Effector CD4-positive, alpha-beta T cell (primary cell): ENCODE data around the gene ITGB6. TPM values are rescaled to one million over a fixed set of nuclear protein-coding genes. Genes with fewer than 3 reads are reported as not detected.

Experiments used
- DNase-seq: peaks from one replicate; pipeline ENCODE4 v3.0.0-alpha.2; 2020
- total RNA-seq: gene quantifications from one replicate; lab custom pipeline; 2026; lab: John Stamatoyannopoulos, UW

ITGB6 gene, protein sequence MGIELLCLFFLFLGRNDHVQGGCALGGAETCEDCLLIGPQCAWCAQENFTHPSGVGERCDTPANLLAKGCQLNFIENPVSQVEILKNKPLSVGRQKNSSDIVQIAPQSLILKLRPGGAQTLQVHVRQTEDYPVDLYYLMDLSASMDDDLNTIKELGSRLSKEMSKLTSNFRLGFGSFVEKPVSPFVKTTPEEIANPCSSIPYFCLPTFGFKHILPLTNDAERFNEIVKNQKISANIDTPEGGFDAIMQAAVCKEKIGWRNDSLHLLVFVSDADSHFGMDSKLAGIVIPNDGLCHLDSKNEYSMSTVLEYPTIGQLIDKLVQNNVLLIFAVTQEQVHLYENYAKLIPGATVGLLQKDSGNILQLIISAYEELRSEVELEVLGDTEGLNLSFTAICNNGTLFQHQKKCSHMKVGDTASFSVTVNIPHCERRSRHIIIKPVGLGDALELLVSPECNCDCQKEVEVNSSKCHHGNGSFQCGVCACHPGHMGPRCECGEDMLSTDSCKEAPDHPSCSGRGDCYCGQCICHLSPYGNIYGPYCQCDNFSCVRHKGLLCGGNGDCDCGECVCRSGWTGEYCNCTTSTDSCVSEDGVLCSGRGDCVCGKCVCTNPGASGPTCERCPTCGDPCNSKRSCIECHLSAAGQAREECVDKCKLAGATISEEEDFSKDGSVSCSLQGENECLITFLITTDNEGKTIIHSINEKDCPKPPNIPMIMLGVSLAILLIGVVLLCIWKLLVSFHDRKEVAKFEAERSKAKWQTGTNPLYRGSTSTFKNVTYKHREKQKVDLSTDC
- not detected for total RNA-seq

DNA sequence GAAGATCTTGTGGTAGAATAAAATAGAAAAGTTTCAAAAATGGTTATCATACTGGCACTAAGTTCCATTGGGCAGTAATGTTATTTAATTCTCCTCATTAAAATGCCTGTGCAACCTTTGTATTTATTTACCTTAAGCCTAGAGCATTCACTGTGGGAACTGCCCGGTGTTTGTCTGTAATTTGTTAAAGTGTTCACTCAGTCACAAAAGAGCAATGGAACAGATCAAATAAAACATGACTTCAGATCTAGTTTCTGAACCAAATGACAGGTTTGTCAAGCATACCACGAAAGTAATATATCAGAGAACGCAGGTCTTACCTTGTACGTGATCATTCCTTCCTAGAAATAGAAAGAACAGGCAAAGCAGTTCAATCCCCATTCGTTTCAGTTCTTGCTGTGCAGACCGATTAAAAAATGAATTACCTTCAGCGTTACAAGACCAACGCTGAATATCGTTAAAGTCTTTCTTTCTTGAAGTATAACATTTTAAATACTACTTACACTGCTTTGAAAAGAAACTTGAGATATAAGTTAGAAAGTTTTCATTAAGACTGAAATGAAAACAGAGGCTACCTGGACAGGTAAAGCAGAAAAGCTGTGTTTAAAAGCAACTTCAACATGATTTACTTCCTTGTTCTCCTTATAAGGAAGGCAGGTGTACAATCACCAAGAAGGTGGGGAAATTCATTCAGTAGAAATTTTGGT is at the start of gene ITGB6:
Gene ITGB6, minus strand, starts transcription at position 590 of the 707 bp plus-strand sequence. Its CDS starts 209 bp downstream, at position 381.
- no peak for DNase-seq

DNA sequence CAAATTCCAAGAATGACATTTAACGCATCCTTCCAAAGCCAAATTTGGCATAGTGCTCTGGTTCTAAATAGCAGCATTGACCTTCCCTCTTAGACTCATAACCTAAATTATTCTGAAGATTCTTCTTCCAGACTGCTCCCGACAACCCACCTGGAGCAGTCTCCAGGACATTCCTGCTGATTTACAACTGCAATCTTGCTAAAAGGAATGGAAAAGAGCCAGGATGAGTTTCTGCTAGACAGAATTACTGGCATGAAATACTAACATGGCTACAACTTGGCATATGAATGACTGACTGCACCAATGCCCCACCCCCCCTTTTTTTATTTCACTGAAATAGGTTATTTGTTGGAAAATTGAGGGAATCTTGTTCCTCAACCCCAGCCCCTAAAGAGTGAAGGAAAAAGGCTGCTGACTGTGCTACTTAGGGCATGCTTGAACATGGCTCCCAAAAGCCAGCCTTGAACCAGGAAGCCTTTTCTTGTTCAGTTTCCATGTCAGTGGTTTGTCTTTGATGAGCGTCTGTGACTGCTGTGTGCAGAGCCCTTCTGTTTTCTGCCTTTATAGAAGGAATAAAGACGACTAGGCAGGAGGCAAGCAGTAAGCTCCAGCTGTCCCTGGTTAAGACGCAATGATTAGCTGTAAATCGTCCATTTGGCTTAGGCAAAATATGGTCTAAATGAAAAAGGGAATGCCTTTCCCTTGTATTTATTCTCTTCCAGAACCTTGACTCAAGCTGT is 47.4 kb upstream of the ITGB6 start:
- no peak for DNase-seq

DNA sequence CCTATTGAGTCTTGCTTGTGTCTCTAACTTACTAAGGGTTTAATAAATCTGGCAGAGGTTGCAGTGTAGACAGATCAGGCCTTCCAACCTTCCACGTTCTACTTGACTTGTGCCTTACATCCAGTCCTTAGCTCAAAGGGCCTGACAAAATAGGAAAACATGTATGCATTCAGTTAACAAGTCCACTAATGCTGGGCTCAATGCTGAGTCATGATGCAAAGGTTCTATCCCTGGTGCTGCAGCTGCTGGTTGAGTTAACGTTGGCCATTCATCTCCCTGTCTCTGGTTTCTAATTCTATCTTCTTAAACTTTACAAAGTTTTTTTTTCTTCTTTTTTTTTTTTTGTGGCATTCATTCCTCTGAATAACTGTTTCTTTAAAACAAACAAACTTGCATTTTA is 46.3 kb upstream of the ITGB6 start:
- no peak for DNase-seq

DNA sequence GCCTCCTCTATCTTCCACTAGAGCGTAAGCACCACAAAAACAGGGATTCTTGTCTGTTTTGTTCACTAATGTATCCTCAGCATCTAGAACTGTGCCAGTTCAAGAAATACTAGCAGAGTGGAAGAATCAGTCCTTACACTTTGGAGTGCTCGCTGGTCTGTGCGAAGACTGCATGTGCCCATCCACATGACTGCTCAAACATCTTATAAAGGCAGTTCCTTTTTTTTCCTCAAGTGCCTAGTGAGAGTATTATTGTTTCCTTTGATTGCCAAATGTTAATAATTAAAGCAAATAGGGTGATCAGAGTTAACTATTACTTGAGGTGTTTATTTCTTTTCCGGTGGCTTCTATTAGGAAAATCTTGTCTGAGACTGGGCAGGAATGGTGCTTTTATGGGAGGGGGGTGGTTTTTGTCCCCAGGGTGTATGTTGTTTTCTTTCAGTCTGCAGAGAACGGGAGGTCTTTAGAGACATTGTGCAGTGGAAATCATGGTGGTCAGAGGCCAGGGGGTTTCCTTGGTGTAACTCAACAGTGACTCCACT is 45.6 kb upstream of the ITGB6 start:
- DNase-seq = no peak

DNA sequence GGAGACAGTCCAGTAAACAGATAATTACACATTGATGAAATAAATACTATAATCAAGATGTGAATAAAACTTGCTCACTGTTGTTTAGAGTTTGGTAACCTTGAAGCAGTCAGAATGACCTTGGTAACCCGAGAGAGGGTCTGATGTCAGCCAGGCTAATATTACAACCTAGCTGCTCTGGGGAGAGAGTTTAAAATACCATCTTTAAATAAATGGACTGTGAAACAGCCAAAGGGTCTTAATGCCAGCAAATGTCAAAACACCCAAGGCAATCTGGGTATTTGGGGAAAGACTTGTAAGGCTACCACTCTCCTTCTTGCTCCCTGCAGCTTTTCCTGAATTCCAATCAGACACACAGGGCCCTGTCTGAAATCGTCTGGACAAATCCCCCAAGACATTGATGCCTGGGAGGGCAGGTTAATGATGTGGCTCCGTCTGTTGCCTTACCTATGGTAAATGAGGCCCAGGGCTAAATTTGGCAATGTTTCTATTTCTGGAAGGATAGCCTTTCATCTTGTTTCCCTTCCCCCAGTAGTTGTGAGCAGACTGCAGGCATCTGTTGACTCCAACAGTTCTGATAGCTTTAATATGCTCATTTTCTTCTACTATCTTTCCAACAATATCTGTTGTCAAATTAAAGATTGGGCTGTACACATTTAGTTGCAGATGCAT is 43.0 kb upstream of the ITGB6 start:
- DNase-seq = no peak

DNA sequence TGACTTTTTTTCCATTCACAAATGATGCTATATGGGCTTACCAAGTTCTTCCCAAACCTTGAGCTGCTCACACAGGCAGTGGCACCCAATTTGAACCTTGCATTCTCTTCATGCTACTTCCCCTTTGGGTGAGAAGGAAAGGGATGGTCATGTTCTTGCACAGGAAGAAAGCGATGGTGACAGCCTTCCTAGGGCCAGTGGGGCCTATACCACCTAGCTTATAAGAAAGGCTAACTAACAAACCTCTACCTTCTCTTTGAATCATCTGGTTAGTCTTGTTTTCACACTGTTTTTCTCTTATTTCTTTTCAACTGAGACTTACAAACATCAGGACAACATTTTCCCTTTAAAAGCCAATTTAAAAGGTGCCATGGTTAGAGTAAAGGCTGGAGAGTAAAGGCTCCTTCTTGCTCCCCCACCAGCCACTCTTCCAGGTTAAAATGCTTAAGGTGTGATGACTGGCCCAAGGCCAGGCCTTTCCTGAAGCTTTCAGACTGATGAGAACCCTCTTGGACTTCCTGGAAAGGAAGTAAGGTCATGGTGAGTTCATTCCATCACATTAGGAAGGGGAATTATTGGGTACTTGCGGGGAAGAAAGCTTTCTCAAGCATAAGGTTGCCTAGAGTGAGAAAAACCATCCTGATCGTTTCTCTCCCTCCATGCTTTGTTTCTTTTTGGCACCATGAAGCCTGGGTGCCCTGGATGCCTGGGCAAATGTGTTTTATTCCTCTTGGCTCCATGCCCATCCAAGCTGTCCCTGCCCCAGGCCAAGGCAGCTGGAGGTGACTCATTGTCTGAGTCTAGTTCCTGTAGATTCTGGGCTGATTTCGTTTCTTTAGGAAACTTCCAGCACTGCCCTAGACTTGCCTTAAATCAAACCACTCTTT is 41.4 kb upstream of the ITGB6 start:
- no peak for DNase-seq

DNA sequence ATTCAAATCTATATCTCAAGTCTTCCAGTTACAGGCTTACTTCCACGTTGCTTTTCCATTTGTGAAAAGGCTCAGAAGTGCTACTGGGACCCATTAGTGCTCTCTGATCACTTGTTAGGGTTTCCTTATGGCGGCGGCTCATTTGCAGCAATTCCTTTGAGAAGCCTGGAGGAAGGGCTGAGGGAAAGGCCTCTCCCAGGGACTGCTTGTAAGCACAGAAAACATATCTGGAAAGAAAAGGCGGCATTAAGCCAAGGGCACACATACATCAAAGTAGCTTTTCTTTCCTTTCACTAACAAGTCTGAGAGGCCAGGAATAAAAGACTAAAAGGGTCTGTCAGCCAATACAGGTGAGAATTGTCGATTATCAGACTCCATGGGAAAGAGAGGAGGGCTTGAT is 39.4 kb upstream of the ITGB6 start:
- no peak for DNase-seq

DNA sequence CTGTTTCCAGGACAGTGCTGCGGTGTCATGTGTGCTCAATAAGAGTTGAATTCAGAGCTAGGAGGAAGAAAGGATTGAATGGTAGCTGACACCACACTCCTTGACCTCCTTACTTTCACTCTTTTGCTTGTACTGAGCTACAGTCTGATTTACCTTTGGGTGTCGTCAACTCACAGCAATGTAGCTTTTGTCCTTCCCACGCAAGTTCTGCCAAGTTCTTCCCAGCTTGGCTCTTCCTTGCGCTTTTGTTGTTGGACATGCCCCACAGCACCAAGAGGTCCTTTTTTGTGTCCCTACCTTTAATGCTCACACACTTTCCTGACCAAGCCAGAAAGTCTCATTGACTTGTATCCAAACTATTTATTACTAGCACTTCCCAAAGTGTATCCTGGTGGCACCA is 38.3 kb upstream of the ITGB6 start:
- DNase-seq = no peak

DNA sequence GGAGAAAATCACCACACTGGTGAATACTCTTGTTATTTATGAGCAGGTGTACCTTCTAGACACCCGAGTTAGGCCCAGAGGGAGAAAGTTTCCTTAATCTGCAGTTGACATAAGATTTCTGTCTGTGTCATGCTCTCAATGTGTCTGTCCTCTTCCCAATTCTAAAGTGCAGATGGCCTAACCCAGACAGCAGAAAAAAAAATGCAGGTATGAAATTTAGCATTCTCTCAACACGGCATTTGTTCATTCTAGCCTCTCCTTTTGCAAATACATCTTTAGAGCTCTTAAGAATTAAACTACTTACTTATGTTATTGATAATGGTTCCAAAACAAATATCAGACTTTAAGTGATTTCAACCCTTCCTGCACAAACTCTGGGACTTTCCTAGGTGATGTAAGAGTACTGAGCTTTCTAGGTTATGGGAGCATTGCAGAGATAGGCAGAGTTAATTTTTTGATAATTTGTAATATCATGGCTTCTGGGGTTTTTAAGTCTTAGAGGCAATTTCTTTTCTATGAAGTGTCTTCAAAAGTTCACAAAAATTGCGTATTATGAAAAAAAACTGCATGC is 32.9 kb upstream of the ITGB6 start:
- DNase-seq = no peak

DNA sequence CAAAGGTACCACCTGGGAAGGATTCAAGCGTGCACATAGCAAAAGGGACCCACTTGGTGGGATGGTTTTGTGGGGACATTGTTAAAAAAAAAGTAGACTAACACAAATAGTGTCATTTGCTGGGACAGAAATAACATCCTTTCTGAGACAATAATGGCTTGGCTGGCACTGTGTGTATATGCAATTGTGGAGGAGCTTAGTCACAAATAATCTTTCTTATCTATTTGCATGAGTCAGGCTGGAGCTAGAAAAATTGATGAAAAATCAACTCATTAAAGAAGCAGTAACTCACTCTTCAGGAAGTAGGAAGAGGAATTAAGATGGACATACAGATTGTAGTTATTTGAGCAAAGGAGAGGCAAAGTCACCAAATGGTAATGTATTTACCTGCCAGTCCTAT is 29.5 kb upstream of the ITGB6 start:
- DNase-seq = no peak

DNA sequence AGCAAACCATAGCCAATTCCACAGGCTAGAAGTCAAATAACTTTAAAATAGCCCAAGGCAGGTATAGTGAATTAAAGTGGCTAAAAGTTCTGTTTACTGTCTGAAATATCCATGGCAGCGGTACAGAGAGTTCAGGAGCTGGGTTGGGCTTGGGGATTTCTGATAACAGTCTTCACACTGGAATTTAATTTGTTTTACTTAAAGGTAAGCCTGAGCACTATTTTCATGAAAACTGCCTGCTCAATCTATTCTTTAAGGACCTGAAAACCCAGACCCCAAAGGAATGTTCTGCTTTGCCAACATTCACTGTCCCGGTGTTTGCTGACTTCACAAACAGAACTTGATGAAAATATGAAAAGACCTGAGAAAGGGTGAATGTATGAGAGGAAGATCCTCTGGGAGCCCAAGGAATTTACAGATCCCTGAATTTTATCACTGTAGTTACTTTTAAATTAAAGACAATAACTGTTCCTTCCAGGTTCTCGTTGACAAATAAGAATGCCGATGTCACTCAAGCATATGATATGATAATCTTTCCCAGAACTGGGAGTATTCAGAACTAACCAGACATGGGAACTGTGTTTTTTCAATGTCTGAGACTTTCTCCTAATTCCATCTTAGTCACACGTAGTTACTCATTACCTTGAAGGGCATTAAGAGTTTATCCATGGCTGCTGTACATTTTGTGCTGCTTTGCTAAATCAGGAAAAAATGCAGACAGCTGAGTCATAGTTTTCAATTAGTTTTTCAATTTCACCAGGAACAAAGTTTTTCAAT is 28.3 kb upstream of the ITGB6 start:
- no peak for DNase-seq

DNA sequence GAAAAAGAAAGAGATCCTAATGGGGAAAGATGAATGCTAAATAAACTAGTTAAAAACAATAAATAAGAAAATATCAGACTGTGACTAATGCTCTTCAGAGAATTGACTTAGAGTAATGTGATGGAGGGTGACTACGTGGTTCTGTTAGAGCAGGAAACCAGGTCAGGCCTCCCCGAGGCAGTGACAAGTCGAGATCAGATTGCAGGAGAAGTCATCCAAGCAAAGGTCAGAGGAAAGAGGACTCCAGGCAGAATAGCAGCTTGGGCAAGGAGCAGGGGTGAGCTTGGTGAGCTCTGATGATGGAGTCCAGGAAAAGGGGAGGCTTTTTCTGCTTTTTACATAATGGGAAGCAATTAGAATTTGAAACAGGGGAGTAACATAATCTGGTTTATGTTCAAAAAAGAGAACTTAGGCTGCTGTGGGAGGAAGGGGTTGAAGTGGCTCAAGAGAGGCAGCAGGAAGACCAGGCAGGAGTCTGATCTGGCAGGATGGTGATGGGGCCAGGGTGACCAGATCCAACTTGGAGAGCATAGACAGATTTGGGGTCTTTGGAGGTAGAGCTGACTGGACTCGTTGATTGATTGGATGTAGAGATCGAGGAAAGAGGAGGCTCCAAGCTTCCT is 27.3 kb upstream of the ITGB6 start:
- no peak for DNase-seq

DNA sequence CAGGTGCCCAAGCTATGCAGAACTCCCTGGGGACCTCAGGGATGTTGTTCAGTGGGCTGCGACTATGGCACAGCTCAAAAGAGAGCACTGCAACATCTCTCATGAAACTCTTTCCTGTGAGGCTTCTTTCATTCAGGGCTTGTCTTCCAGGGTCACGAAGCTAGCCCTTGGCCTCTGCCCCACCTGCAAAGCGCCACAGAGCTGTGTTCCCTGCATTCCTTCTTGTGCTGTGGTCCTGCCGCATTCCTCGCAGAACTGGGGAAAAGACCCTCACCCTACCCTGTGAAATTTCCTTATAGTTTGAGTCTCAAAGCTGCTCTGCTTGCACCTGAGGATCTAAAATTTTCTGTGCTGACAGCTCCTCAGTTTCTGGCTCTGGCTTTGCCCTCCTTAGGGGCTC is 26.3 kb upstream of the ITGB6 start:
- DNase-seq = no peak

DNA sequence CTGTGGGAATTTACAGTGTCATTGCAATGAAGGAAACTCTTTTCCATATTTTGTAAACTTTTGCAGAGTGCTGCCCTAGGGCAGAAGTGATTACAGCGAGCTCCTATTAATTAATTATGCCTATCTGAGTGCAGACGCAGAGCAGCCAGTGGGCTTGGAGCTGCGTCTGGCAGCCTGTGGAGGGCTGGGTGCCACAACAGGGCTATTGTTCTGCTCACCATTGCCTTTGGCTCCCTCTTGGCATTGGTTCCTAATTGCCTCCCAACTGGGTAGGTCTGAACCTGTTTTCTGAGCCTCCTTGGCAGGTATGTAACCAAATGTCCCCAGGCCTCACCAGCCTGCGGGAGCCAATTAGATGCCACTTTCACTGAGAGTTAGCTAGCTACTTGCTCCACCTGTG is 25.6 kb upstream of the ITGB6 start:
- no peak for DNase-seq

DNA sequence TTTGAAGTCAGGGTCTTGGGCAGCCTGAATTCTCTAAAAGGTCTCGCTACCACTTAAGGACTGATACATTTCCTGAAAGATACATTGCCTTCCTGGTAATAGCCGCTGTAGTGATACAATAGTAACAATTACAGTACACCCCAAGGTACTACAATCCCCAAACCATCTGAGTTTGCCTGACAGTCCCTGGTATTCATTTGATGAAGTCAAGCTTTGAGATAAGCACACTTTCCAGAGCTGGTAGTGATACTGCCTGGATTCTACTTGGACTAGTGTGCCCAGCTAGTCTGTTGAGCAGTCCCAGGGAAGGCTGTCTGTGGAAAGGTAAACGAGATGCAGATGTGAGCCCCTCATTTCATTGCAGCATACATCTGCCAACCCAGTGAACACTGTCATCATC is 24.4 kb upstream of the ITGB6 start:
- no peak for DNase-seq

DNA sequence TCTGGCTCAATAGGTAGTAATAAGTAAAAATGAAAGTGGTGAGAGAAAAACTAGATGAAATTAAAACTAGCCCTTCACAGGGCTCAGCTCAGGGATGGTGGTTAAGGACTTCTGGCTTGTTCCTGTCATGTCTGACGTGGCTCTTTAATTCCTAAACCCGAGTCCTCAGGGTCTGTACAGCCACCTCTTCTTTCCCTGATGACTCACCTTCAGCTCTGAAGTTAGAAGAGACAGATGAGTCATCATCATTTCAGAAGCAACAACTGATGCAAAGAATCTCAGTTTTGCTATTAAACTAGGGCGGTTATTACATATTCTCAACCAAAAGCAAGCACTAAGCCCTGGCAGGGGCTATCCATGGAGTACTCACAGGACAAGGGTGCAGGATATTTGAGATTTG is 24.0 kb upstream of the ITGB6 start:
- no peak for DNase-seq

DNA sequence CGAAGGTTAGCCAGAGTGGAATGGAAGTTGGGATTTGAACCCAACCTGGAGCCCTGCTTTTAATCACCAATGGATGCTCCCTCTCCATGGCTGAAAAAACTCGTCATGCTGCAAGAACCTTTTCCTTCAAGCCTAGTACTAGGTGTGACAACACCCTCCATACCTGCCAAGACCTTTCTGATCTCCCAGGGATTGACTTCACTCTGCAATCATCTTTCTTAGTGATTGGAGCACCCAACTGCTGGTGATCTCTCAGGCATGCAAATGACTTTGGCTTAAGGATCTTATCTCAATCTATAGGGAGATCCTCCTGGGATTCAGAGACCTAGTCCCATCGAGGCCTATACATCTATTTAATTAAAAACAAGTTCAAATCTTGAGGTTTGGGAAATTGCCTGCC is 23.5 kb upstream of the ITGB6 start:
- DNase-seq = no peak

DNA sequence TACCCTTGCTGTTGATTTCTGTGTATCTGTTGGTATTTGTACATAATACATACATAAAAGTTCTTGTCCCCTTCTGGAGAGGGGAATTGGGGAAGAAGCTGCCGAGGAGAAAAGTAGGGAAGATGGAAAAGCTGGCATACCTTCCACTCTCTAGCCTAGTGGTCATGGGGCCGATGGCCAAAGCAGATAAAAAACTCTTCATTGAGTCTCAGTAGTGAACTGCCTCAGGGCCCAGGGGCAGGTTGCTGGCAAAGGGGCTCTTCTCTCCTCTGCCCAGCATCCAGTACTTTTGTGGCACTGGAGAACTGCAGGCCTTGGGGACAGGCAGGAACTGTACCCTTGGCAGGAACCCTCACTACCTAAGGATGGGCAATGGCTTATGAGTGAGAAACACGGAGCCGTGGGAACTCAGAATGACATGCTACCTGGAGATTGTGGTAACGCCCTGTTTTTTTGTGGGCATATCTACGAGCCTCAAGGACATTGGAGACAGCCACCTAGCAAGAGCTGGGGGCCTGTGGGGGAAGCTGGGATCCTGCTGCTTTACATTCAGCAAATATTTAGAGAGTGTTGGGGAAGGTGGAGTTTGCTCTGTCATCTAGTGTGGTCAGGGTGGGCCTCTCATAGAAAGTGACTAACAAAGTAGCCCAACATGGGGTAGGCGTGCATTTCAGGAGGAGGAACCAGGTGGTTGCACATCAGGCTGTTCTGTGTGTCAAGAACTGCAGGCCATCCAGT is 22.6 kb upstream of the ITGB6 start:
- DNase-seq = no peak
